ENCODE measurements around the gene PCNX3.
"Not testable (repeated sequence)": the region's sequence is repeated elsewhere in the genome, so short reads cannot be mapped to it uniquely, and the experiment has no call there.

Gene PCNX3

DNA sequence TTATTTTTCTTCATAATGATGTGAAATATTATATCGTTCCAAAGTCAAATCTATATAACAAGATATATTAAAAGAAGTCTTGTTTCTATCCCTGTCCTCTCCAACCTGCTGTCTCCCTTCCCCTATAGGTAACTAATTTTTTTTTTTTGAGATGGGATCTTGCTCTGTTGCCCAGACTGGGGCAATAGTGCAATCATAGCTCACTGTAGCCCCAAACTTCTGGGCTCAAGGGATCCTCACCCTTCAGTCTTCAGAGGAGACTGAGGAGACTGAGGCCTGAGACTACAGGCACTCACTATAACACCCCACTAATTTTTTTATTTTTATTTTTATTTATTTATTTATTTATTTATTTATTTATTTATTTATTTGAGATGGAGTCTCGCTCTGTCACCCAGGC is 57.4 kb downstream of the PCNX3 start:
- TF ChIP-seq, protein P1, sequence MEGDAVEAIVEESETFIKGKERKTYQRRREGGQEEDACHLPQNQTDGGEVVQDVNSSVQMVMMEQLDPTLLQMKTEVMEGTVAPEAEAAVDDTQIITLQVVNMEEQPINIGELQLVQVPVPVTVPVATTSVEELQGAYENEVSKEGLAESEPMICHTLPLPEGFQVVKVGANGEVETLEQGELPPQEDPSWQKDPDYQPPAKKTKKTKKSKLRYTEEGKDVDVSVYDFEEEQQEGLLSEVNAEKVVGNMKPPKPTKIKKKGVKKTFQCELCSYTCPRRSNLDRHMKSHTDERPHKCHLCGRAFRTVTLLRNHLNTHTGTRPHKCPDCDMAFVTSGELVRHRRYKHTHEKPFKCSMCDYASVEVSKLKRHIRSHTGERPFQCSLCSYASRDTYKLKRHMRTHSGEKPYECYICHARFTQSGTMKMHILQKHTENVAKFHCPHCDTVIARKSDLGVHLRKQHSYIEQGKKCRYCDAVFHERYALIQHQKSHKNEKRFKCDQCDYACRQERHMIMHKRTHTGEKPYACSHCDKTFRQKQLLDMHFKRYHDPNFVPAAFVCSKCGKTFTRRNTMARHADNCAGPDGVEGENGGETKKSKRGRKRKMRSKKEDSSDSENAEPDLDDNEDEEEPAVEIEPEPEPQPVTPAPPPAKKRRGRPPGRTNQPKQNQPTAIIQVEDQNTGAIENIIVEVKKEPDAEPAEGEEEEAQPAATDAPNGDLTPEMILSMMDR (conservative IDR thresholded peaks at IDR 0.05; ENCODE audit: low read depth) = no peak
- ChIA-PET CTCF (interaction anchor here (0.7 kb wide), 1 partner anchor 426 kb away, joined by 3 read pairs; no protein-coding TSS in a partner anchor), POLR2A (ENCODE audit: low non-redundant PET) (no interaction called here)
- DNase-seq (ENCODE audit: low spot score) = no peak
- no peak overlapping the region for H3K27ac ChIP-seq

DNA sequence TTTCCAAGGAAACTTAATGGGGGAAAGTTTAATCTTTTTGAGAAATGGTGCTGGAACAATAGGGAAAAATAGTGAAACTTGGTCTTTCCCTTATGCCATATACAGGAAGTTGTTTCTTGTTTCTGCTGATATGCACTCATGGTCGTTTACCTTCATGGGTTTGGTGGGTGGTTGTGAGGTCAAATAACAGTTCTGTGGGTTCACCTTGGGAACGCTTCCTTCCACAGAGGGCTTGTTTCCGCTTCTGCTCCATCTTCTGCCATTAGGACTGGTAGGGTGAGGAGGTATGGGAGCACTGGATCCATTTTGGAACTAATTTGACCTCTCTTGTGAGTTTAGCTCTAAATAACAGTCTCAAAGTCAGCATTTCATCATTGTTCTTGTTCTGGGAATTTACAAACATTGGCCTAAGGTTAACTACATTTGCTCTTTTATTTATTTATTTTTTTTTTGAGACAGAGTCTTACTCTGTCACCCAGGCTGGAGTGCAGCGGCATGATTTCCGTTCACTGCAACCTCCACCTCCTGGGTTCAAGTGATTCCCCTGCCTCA is 64.7 kb downstream of the PCNX3 start:
- ChIA-PET POLR2A (ENCODE audit: low non-redundant PET) (no interaction called here), CTCF (no interaction called here)
- TF ChIP-seq, protein P1 (conservative IDR thresholded peaks at IDR 0.05; ENCODE audit: low read depth) = no peak
- H3K27ac ChIP-seq = no peak overlapping the region
- no peak for DNase-seq (ENCODE audit: low spot score)

DNA sequence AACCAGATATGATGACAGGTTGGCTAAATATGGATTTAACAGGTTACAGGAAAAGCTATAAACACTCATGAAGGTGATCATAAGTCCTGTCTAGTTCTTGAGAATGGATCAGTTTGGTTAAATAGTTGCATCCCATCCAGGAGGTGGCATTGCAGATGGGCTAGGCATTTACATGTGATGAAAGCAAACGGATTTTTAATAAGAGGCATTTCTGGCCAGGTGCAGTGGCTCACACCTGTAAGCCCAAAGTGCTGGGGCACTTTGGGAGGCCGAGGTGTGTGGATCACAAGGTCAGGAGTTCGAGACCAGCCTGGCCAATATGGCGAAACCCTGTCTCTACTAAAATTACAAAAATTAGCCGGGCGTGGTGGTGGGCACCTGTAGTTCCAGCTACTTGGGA is 67.9 kb downstream of the PCNX3 start:
- POLR2A ChIA-PET (ENCODE audit: low non-redundant PET); CTCF ChIA-PET; H3K27ac ChIP-seq; DNase-seq (ENCODE audit: low spot score): not testable (repeated sequence)

- TF ChIP-seq, protein P1 (conservative IDR thresholded peaks at IDR 0.05; ENCODE audit: low read depth) = no peak
- POLR2A ChIA-PET (ENCODE audit: low non-redundant PET) = no interaction called here
- no peak overlapping the region for H3K27ac ChIP-seq
- CTCF ChIA-PET = interaction anchor here (0.8 kb wide), 1 partner anchor 9 kb away, joined by 5 read pairs; no protein-coding TSS in a partner anchor
- DNase-seq (ENCODE audit: low spot score) = no peak
Measured at GRCh38 chr11:65685981-65686380, 70.4 kb downstream of the PCNX3 start.

Measured in RWPE1 (cell line).